ENCODE data around the gene TRIM16.
"Not testable (repeated sequence)": the region's sequence is repeated elsewhere in the genome, so short reads cannot be mapped to it uniquely, and the experiment has no call there.

GRCh38 chr17:15592960-15593359, 91.2 kb downstream of the TRIM16 start:
- TF ChIP-seq CTCF (IDR thresholded peaks at IDR 0.05; ENCODE audit: low read length); EZH2 (IDR thresholded peaks at IDR 0.05; ENCODE audit: borderline replicate concordance, low read length): not testable (repeated sequence)

Measured in OCI-LY1 (cell line).